HT1080 (cell line): ENCODE measurements around the gene KLF5. TPM values are rescaled to one million over a fixed set of nuclear protein-coding genes. Genes with fewer than 3 reads are reported as not detected.
A peak's percentile ranks its signal among the peaks of the same experiment; 100 is the strongest.
"Not testable (repeated sequence)": the region's sequence is repeated elsewhere in the genome, so short reads cannot be mapped to it uniquely, and the experiment has no call there.

Experiments
- DNase-seq: peaks from one replicate; pipeline ENCODE4 v3.0.0-alpha.2; 2015; ENCODE audit warnings: low read depth
- total RNA-seq: library from RNA; depleted of rRNA; stranded (reverse); fragments of >200 nt; shearing (Covaris generic); gene quantifications from 2 replicates; pipeline ENCODE4 v1.2.3, GENCODE V29; 2014

The KLF5 gene
- total RNA-seq, 1 experiment from 2014 or later, result 7.0 TPM

GRCh38 chr13:73082895-73083294 lies 24.1 kb downstream of the KLF5 start:
- DNase-seq, result no peak

- DNase-seq, result no peak
These were observed 29.6 kb downstream of the KLF5 start for GRCh38 chr13:73088332-73088935.

- no peak for DNase-seq
These were observed 30.4 kb downstream of the KLF5 start for GRCh38 chr13:73089213-73089612.

- peak; percentile 95 for DNase-seq
These were observed 31.5 kb downstream of the KLF5 start for GRCh38 chr13:73090116-73090822.

- no peak for DNase-seq
These were observed 32.0 kb downstream of the KLF5 start for GRCh38 chr13:73090823-73091187.

GRCh38 chr13:73092829-73093228 lies 34.0 kb downstream of the KLF5 start:
- no peak for DNase-seq

GRCh38 chr13:73096173-73096572 lies 37.4 kb downstream of the KLF5 start:
- DNase-seq, result peak; percentile 43

GRCh38 chr13:73096638-73097037 lies 37.8 kb downstream of the KLF5 start:
- DNase-seq, result no peak

- DNase-seq, result not testable (repeated sequence)
These were observed 42.0 kb downstream of the KLF5 start for GRCh38 chr13:73100781-73101180.

GRCh38 chr13:73101351-73102007 lies 42.7 kb downstream of the KLF5 start:
- no peak for DNase-seq

- DNase-seq, result no peak
These were observed 44.4 kb downstream of the KLF5 start for GRCh38 chr13:73103238-73103637.

- no peak for DNase-seq
These were observed 47.8 kb downstream of the KLF5 start for GRCh38 chr13:73106513-73107178.

GRCh38 chr13:73107481-73107880 lies 48.7 kb downstream of the KLF5 start:
- DNase-seq, result no peak

- no peak for DNase-seq
These were observed 49.2 kb downstream of the KLF5 start for GRCh38 chr13:73107970-73108369.

- no peak for DNase-seq
These were observed 50.6 kb downstream of the KLF5 start for GRCh38 chr13:73109288-73109899.

- DNase-seq, result no peak
These were observed 51.2 kb downstream of the KLF5 start for GRCh38 chr13:73109969-73110368.

GRCh38 chr13:73110814-73111213 lies 52.0 kb downstream of the KLF5 start:
- no peak for DNase-seq

- no peak for DNase-seq
These were observed 52.5 kb downstream of the KLF5 start for GRCh38 chr13:73111331-73111730.

GRCh38 chr13:73119612-73120011 lies 60.8 kb downstream of the KLF5 start:
- no peak for DNase-seq
